H9 (cell line): ENCODE results near the gene SLC7A14. TPM values are rescaled to one million over a fixed set of nuclear protein-coding genes. Genes with fewer than 3 reads are reported as not detected.

ENCODE experiments used
- DNase-seq: peaks from one replicate; pipeline ENCODE4 v3.0.0-alpha.2; 2017
- H2AFZ ChIP-seq: one replicate; pipeline ENCODE4 v1.6.1; 2013; ENCODE audit warnings: mild to moderate bottlenecking, low read length, control low read depth, moderate library complexity
- H2AK5ac ChIP-seq: 2 replicates; pipeline ENCODE4 v1.6.1; 2013; ENCODE audit warnings: low read length, control low read depth, mixed read lengths; ENCODE audit not compliant: insufficient read length
- H2BK120ac ChIP-seq: one replicate; pipeline ENCODE4 v1.6.1; 2013; ENCODE audit warnings: low read depth, mild to moderate bottlenecking, low read length, control low read depth, inconsistent platforms; ENCODE audit not compliant: poor library complexity, severe bottlenecking
- H2BK12ac ChIP-seq: 2 replicates; pipeline ENCODE4 v1.6.1; 2013; ENCODE audit warnings: low read length, control low read depth, mixed read lengths, low read depth; ENCODE audit not compliant: insufficient read length
- H2BK15ac ChIP-seq: 2 replicates; pipeline ENCODE4 v1.6.1; 2013; ENCODE audit warnings: low read depth, low read length, control low read depth
- H2BK20ac ChIP-seq: one replicate; pipeline ENCODE4 v1.6.1; 2013; ENCODE audit warnings: low read depth, mild to moderate bottlenecking, low read length, control low read depth, inconsistent platforms; ENCODE audit not compliant: poor library complexity, severe bottlenecking
- H2BK5ac ChIP-seq: 2 replicates; pipeline ENCODE4 v1.6.1; 2013; ENCODE audit warnings: low read length, control low read depth, mixed read lengths; ENCODE audit not compliant: insufficient read length
- H3K14ac ChIP-seq: 2 replicates; pipeline ENCODE4 v1.6.1; 2013; ENCODE audit warnings: low read length, control low read depth; ENCODE audit not compliant: insufficient read depth
- H3K18ac ChIP-seq: 2 replicates; pipeline ENCODE4 v1.6.1; 2013; ENCODE audit warnings: low read depth, mild to moderate bottlenecking, mixed read lengths, low read length, control low read depth; ENCODE audit not compliant: insufficient read length
- H3K23ac ChIP-seq: 2 replicates; pipeline ENCODE4 v1.6.1; 2013; ENCODE audit warnings: low read length, control low read depth, mixed read lengths, low read depth; ENCODE audit not compliant: insufficient read length
- H3K23me2 ChIP-seq: 2 replicates; pipeline ENCODE4 v1.6.1; 2013; ENCODE audit warnings: low read depth, mild to moderate bottlenecking, mixed read lengths, low read length, control low read depth; ENCODE audit not compliant: insufficient read length, poor library complexity, severe bottlenecking
- H3K27ac ChIP-seq: 2 replicates; pipeline ENCODE4 v1.5.1; 2013; ENCODE audit warnings: low read length, control low read depth, mixed read lengths, low read depth; ENCODE audit not compliant: insufficient read length
- H3K27me3 ChIP-seq: 2 replicates; pipeline ENCODE4 v1.6.1; 2013; ENCODE audit warnings: low read length, control low read depth, inconsistent platforms; ENCODE audit not compliant: insufficient read depth
- H3K4ac ChIP-seq: 2 replicates; pipeline ENCODE4 v1.6.1; 2013; ENCODE audit warnings: low read depth, mild to moderate bottlenecking, control low read depth, inconsistent platforms, low read length, moderate library complexity
- H3K4me1 ChIP-seq: 2 replicates; pipeline ENCODE4 v1.6.1; 2013; ENCODE audit warnings: low read length, control low read depth, inconsistent platforms; ENCODE audit not compliant: insufficient read depth
- H3K4me2 ChIP-seq: 2 replicates; pipeline ENCODE4 v1.6.1; 2013; ENCODE audit warnings: low read length, control low read depth, mixed read lengths; ENCODE audit not compliant: insufficient read length, insufficient read depth
- H3K56ac ChIP-seq: 2 replicates; pipeline ENCODE4 v1.6.1; 2013; ENCODE audit warnings: low read depth, mild to moderate bottlenecking, mixed read lengths, low read length, control low read depth; ENCODE audit not compliant: insufficient read length
- H3K79me1 ChIP-seq: 2 replicates; pipeline ENCODE4 v1.6.1; 2013; ENCODE audit warnings: low read depth, mild to moderate bottlenecking, moderate library complexity, low read length, control low read depth, inconsistent platforms; ENCODE audit not compliant: insufficient read depth, poor library complexity, severe bottlenecking
- H3K79me2 ChIP-seq: 2 replicates; pipeline ENCODE4 v1.6.1; 2013; ENCODE audit warnings: low read length, control low read depth, inconsistent platforms; ENCODE audit not compliant: insufficient read depth
- H3K9ac ChIP-seq: 2 replicates; pipeline ENCODE4 v1.6.1; 2013; ENCODE audit warnings: low read length, control low read depth, mixed read lengths; ENCODE audit not compliant: insufficient read length; ENCODE audit errors: extremely low read depth
- H3K9me3 ChIP-seq: one replicate; pipeline ENCODE4 v1.6.1; 2013; ENCODE audit warnings: low read depth, low read length, inconsistent platforms; ENCODE audit not compliant: control insufficient read depth
- H3T11ph ChIP-seq: one replicate; pipeline ENCODE4 v1.6.1; 2013; ENCODE audit warnings: mild to moderate bottlenecking, low read length, control low read depth, inconsistent platforms
- H4K20me1 ChIP-seq: one replicate; pipeline ENCODE4 v1.6.1; 2013; ENCODE audit not compliant: control insufficient read depth, insufficient read length, insufficient read depth
- H4K5ac ChIP-seq: 2 replicates; pipeline ENCODE4 v1.6.1; 2013; ENCODE audit warnings: low read depth, mild to moderate bottlenecking, mixed read lengths, low read length, control low read depth; ENCODE audit not compliant: insufficient read length
- H4K8ac ChIP-seq: replicated peaks from 2 replicates; pipeline ENCODE4 v1.6.1; 2013; ENCODE audit warnings: low read length, control low read depth, mixed read lengths, low read depth; ENCODE audit not compliant: insufficient read length
- H4K91ac ChIP-seq: 2 replicates; pipeline ENCODE4 v1.6.1; 2013; ENCODE audit warnings: low read depth, mild to moderate bottlenecking, moderate library complexity, mixed read lengths, low read length, control low read depth; ENCODE audit not compliant: insufficient read length
- H3K27ac Mint-ChIP-seq, 3 experiments: 2 replicates in 2 of 3; 3 replicates in 1 of 3; pipeline ENCODE4 v1.8.0; 2020 to 2021; ENCODE audit warnings: mixed read lengths in 3 of 3, mild to moderate bottlenecking in 1 of 3, moderate library complexity in 1 of 3
- H3K27me3 Mint-ChIP-seq: 2 replicates; pipeline ENCODE4 v1.8.0; 2021; ENCODE audit warnings: low read depth, mild to moderate bottlenecking, moderate library complexity, mixed read lengths
- H3K36me3 Mint-ChIP-seq, 3 experiments: 2 replicates in 2 of 3; 3 replicates in 1 of 3; pipeline ENCODE4 v1.8.0; 2020 to 2021; ENCODE audit warnings: low read depth in 3 of 3, mixed read lengths in 3 of 3; ENCODE audit not compliant: insufficient read depth in 1 of 3
- H3K4me1 Mint-ChIP-seq, 2 experiments: 2 replicates each; pipeline ENCODE4 v1.8.0; 2020; ENCODE audit warnings: mixed read lengths in 2 of 2
- H3K4me3 Mint-ChIP-seq, 2 experiments: 2 replicates in 1 of 2; 3 replicates in 1 of 2; pipeline ENCODE4 v1.8.0; 2020 to 2021; ENCODE audit warnings: mild to moderate bottlenecking in 2 of 2, mixed read lengths in 2 of 2, moderate library complexity in 1 of 2
- H3K9me3 Mint-ChIP-seq, 2 experiments: 2 replicates in 1 of 2; 3 replicates in 1 of 2; pipeline ENCODE4 v1.8.0; 2020; ENCODE audit warnings: mild to moderate bottlenecking in 2 of 2, mixed read lengths in 2 of 2, moderate library complexity in 1 of 2
- WGBS: extraction: QIAGEN DNeasy Blood & Tissue Kit; methylation state at CpG from one replicate; pipeline ENCODE4 v1.1.7; 2013; ENCODE audit warnings: missing lambda C conversion rate, low lambda C conversion rate, mixed read lengths; ENCODE audit not compliant: insufficient read length; ENCODE audit errors: extremely low coverage; 5-methylcytosine and 5-hydroxymethylcytosine counted together
- total RNA-seq: library from RNA; stranded (reverse); gene quantifications from 2 replicates; pipeline ENCODE4 v1.2.1, GENCODE V29; 2021
- TF ChIP-seq, protein P1 (sequence below): fragments of 200-600 bp; sonication (generic); conservative IDR thresholded peaks from 3 replicates; pipeline ENCODE4 v1.8.0; 2021; ENCODE audit warnings: antibody characterized with exemption, mild to moderate bottlenecking

The SLC7A14 gene
- total RNA-seq, 1 experiment from 2014 or later: 0.42 TPM

DNA sequence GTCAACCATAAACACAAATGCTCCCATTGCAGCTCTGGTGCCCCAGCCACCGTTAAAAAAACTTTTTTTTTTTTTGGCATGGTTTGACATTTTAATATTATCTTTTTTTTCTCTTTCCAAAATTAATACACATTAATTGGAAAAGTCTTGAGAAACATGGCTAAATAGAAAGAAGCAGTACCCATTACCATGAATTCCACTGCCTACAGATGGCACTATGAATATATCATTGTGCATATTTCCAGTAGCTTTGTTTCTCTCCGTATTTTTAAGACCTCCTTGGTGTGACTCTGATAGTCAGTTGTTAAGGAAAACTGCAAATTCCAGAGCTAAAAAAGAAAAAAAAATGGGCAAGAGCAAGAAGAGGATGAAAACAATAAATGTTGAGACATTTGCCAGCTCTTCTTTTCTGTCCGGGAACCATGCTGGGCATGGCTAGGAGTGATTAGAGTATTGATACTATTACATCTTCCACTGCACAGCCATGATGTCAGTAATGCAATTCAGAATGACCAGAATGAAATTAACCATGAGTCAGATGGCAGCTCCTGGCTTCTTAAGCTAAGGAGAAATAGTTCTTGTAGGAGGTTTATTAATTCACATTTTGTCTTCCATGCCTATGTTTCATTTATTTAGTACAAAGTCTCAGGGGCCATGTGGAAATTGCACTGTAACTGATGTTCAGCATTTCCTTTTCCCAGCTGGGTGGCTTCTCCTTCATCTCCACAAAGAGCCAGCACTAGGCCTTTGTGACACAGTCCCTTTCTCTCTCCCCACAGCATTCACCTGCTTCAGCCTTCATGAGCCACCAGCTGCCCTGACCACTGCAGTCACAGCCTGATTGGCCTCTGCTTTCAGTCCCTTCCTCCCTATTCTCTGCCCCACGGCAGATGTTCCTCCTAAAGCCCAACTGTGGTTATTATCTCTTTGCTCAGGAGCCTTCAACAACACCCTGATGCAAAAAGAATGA lies 31.8 kb downstream of the SLC7A14 start:
- no peak overlapping the region for H3K4me3 Mint-ChIP-seq
- H2BK20ac ChIP-seq: no peak overlapping the region
- H3K4me1 Mint-ChIP-seq: no peaks in the 10 kb centered on the region
- H3K4ac ChIP-seq: no peak overlapping the region
- H3K23ac ChIP-seq: no peak overlapping the region
- no peaks in the 10 kb centered on the region for H3K9me3 Mint-ChIP-seq
- H3K23me2 ChIP-seq: no peaks in the 10 kb centered on the region
- H3K27me3 Mint-ChIP-seq: no peaks in the 10 kb centered on the region
- no peak overlapping the region for H2BK15ac ChIP-seq
- H2AFZ ChIP-seq: no peak overlapping the region
- no peaks in the 10 kb centered on the region for H3K79me1 ChIP-seq
- H4K8ac ChIP-seq: no peak overlapping the region
- H3K27me3 ChIP-seq: no peaks in the 10 kb centered on the region
- H2BK12ac ChIP-seq: no peak overlapping the region
- no peaks in the 10 kb centered on the region for H3K79me2 ChIP-seq
- no peak overlapping the region for H4K91ac ChIP-seq
- TF ChIP-seq, protein P1, sequence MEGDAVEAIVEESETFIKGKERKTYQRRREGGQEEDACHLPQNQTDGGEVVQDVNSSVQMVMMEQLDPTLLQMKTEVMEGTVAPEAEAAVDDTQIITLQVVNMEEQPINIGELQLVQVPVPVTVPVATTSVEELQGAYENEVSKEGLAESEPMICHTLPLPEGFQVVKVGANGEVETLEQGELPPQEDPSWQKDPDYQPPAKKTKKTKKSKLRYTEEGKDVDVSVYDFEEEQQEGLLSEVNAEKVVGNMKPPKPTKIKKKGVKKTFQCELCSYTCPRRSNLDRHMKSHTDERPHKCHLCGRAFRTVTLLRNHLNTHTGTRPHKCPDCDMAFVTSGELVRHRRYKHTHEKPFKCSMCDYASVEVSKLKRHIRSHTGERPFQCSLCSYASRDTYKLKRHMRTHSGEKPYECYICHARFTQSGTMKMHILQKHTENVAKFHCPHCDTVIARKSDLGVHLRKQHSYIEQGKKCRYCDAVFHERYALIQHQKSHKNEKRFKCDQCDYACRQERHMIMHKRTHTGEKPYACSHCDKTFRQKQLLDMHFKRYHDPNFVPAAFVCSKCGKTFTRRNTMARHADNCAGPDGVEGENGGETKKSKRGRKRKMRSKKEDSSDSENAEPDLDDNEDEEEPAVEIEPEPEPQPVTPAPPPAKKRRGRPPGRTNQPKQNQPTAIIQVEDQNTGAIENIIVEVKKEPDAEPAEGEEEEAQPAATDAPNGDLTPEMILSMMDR: no peak
- no peak overlapping the region for H3K56ac ChIP-seq
- H3K4me1 ChIP-seq: no peaks in the 10 kb centered on the region
- H3T11ph ChIP-seq: no peak overlapping the region
- no peak overlapping the region for H2AK5ac ChIP-seq
- no peak overlapping the region for H3K18ac ChIP-seq
- no CpG with 5 or more reads among the region's 4 CpGs for WGBS
- no peaks in the 10 kb centered on the region for H3K9me3 ChIP-seq
- H4K20me1 ChIP-seq: no peaks in the 10 kb centered on the region
- H2BK120ac ChIP-seq: no peak overlapping the region
- no peak overlapping the region for H3K27ac ChIP-seq
- no peak overlapping the region for H2BK5ac ChIP-seq
- no peak overlapping the region for H3K4me2 ChIP-seq
- no peak overlapping the region for H3K14ac ChIP-seq
- DNase-seq: no peak
- no peak overlapping the region for H3K9ac ChIP-seq
- no peak overlapping the region for H4K5ac ChIP-seq
- no peaks in the 10 kb centered on the region for H3K36me3 Mint-ChIP-seq
- H3K27ac Mint-ChIP-seq: no peak overlapping the region
